ENCODE measurements around the gene RASA1. TPM values are rescaled to one million over a fixed set of nuclear protein-coding genes. Genes with fewer than 3 reads are reported as not detected.
"Not testable (repeated sequence)": the region's sequence is repeated elsewhere in the genome, so short reads cannot be mapped to it uniquely, and the experiment has no call there.

RASA1 gene
- total RNA-seq, 2 experiments from 2014 or later = 15.4 to 16.2 TPM

DNA sequence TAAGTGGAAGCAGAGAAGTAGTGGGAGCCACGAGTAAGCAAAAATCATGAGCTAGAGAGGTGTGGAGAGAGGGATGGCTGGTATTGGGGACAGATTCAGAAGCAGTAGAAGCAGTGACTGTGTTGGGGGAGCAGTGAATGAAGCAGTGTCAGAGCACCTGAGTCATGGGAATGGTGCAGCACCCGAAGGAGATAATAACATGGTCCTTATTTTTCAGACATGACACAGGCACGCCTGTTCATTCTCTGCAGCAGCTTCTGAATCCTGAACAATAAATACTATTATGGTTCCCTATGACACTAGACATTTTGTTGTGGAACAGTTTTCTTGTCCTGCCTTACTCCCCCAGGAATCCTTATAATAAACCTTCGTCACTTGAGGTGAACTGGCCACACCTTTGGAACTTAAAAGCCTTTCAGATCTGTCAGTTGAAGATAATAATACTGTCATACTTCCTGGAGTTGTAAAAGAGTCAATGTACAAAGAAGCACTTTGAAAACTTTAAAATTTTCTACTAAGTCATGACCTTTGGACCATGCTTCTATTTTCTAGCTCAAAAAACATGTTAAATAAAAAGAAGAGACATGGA, 7.0 kb upstream of the RASA1 start:
- Mint-ChIP-seq H3K4me3 (no peak overlapping the region), H3K27ac (no peak overlapping the region), H3K4me1 (ENCODE audit: low read depth) (peaks cover 9% of the 10 kb centered on the region), H3K27me3 (ENCODE audit: low read depth) (no peaks in the 10 kb centered on the region), H3K9me3 (no peaks in the 10 kb centered on the region), H3K36me3 (ENCODE audit: low read depth) (no peaks in the 10 kb centered on the region)
- DNase-seq = no peak
- intact Hi-C loops (cut with micrococcal nuclease) = loop anchor here (10.0 kb wide), 1 partner anchor 1414 kb away; no protein-coding TSS in a partner anchor
- CTCF ChIA-PET = interaction anchor here (0.9 kb wide), 1 partner anchor 18 kb away, joined by 4 read pairs; no protein-coding TSS in a partner anchor

DNA sequence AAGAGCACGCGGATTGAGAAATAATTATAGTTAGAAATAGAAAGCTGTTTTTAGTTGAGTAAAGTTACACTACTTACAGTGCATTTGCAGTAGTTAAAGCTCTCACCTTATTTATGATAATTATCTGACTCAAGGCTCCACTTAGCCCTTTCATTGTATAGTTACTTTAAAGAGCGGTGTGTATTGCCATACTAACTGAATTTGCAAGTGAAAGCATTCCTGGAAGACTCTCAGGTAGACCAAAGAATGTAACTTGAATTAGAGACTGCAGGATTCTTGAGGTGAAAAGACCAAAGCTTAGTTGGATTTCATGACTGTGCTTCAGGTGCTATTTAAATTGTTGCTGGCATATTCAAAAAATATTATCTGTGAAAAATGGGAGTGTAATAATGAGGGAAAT, 4.2 kb upstream of the RASA1 start:
- DNase-seq = no peak
- no peaks in the 10 kb centered on the region for H3K27me3 Mint-ChIP-seq (ENCODE audit: low read depth)
- intact Hi-C loops (cut with micrococcal nuclease) = loop anchor here (10.0 kb wide), 1 partner anchor 1411 kb away; no protein-coding TSS in a partner anchor
- H3K4me3 Mint-ChIP-seq = no peak overlapping the region
- CTCF ChIA-PET = interaction anchor here (1.2 kb wide), 1 partner anchor 26 kb away, joined by 3 read pairs; no protein-coding TSS in a partner anchor
- H3K9me3 Mint-ChIP-seq = no peaks in the 10 kb centered on the region
- H3K36me3 Mint-ChIP-seq (ENCODE audit: low read depth) = peaks cover 2% of the 10 kb centered on the region
- no peak overlapping the region for H3K27ac Mint-ChIP-seq
- peaks cover 9% of the 10 kb centered on the region for H3K4me1 Mint-ChIP-seq (ENCODE audit: low read depth)

DNA sequence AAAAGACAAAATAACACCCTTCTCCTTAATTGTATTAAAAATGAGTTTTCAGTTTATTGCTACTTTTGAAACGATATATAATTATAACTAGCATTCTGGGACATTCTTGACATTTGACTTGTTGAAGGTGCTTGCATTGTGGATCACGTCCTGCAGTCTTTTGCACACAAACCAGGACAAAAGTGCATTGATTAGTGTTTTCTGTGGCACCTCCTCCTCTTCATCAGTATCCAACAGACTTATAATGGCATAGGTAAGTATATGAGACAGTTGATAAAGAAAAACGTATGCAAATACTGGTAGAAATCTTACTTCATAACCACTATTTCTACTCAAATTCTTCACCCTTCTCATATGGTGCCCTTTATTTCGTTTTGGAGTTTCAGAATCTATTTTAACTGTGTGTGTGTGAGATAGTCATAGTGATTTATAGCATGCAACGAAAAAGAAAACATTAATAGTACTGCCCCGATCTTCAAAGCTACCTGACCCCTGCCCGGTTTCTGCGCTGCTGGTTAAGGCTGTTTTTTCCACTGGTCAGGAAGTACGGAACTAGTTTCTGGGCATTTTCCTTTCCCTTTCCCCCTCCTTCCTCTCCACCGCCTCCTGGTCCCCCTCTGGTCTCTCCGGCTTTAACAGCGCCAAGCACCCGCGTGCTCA, 639 bp upstream of the RASA1 start:
- intact Hi-C loops (cut with micrococcal nuclease) = loop anchor here (1.0 to 10.0 kb wide), 8 partner anchors 72 to 1408 kb away; partner anchors contain the start of gene TMEM161B
- Mint-ChIP-seq H3K36me3 (ENCODE audit: low read depth) (peaks cover 8% of the 10 kb centered on the region), H3K27ac (peak overlapping the region; percentile 96), H3K4me3 (peak overlapping the region; percentile 100), H3K4me1 (ENCODE audit: low read depth) (peaks cover 28% of the 10 kb centered on the region), H3K27me3 (ENCODE audit: low read depth) (no peaks in the 10 kb centered on the region), H3K9me3 (no peaks in the 10 kb centered on the region)
- no peak for DNase-seq
- CTCF ChIA-PET = no interaction called here

DNA sequence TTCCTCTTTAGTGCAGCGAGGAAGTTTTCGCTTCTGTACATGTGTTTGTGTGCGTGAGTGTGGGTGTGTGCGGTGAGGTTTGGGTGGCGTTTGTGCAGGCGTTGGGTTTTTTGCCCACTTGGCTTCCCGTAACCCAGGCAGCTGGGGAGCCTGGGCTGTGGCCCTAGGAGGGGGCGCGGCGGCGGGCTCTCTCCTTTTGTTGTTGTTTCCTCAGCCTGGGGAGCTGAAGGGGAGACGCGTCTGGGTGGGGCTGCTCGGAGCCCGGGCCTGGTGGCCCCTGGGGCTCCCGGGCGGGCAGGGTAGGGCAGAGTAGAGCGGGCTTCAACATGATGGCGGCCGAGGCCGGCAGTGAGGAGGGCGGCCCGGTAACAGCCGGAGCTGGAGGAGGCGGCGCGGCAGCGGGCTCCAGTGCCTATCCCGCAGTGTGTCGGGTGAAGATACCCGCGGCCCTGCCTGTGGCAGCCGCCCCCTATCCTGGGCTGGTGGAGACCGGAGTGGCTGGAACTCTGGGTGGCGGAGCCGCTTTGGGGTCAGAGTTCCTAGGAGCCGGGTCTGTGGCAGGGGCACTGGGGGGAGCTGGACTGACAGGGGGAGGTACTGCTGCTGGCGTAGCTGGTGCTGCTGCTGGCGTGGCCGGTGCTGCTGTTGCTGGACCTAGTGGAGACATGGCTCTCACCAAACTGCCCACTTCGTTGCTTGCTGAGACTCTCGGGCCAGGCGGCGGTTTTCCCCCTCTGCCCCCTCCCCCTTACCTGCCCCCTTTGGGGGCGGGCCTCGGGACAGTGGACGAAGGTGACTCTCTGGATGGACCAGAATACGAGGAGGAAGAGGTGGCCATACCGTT, 665 bp downstream of the RASA1 start:
- peaks cover 33% of the 10 kb centered on the region for H3K4me1 Mint-ChIP-seq (ENCODE audit: low read depth)
- intact Hi-C loops (cut with micrococcal nuclease) = loop anchor here (1.0 to 10.0 kb wide), 7 partner anchors 30 to 1406 kb away; partner anchors contain the start of genes COX7C and TMEM161B
- H3K27me3 Mint-ChIP-seq (ENCODE audit: low read depth) = no peaks in the 10 kb centered on the region
- H3K4me3 Mint-ChIP-seq = peak overlapping the region; percentile 100
- H3K36me3 Mint-ChIP-seq (ENCODE audit: low read depth) = peaks cover 10% of the 10 kb centered on the region
- no peaks in the 10 kb centered on the region for H3K9me3 Mint-ChIP-seq
- peak; percentile 76 for DNase-seq
- CTCF ChIA-PET = interaction anchor here (1.1 kb wide), 1 partner anchor 36 kb away, joined by 3 read pairs; no protein-coding TSS in a partner anchor
- peak overlapping the region; percentile 96 for H3K27ac Mint-ChIP-seq

DNA sequence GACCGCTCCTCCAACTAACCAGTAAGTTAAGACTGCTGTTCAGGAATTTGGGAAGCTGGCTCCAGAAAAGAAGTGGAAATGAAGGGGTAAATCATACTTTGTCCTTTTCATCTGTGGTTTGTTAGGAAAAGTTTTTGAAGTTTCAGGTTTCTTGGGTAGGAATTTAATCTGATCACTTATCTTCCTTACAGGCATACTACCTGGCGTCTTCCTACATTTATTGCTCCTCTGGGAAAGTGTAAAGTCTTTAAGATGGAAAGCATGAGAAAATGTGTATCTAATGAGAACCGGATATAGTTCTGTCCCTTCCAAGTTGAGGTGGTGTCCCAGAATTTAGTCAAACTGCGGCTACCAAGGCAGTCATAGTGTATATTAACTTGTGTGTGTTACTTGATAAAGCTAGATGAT, 1.3 kb downstream of the RASA1 start:
- intact Hi-C loops (cut with micrococcal nuclease) = loop anchor here (1.0 to 10.0 kb wide), 7 partner anchors 30 to 1406 kb away; partner anchors contain the start of genes COX7C and TMEM161B
- H3K4me1 Mint-ChIP-seq (ENCODE audit: low read depth) = peaks cover 35% of the 10 kb centered on the region
- H3K4me3 Mint-ChIP-seq = peak overlapping the region; percentile 100
- H3K36me3 Mint-ChIP-seq (ENCODE audit: low read depth) = peaks cover 10% of the 10 kb centered on the region
- DNase-seq = peak; percentile 20
- H3K9me3 Mint-ChIP-seq = no peaks in the 10 kb centered on the region
- H3K27ac Mint-ChIP-seq = peak overlapping the region; percentile 65
- CTCF ChIA-PET = interaction anchor here (1.1 kb wide), 1 partner anchor 36 kb away, joined by 3 read pairs; no protein-coding TSS in a partner anchor
- H3K27me3 Mint-ChIP-seq (ENCODE audit: low read depth) = no peaks in the 10 kb centered on the region

DNA sequence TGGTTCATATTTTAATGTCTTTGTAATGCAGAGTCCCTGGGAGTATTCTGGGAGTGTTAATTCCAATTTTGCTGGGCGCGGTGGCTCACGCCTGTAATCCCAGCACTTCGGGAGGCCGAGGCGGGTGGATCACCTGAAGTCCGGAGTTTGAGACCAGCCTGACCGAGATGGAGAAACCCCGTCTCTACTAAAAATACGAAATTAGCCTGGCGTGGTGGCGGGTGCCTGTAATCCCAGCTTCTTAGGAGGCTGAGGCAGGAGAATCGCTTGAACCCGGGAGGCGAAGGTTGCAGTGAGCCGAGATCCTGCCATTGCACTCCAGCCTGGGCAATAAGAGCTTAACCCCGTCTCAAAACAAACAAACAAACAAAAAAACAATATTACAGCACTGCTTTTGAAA, 3.2 kb downstream of the RASA1 start:
- H3K27ac Mint-ChIP-seq; H3K9me3 Mint-ChIP-seq; H3K4me3 Mint-ChIP-seq; CTCF ChIA-PET; H3K27me3 Mint-ChIP-seq (ENCODE audit: low read depth); intact Hi-C loops (cut with micrococcal nuclease); DNase-seq: not testable (repeated sequence)
- peaks cover 14% of the 10 kb centered on the region for H3K36me3 Mint-ChIP-seq (ENCODE audit: low read depth)
- H3K4me1 Mint-ChIP-seq (ENCODE audit: low read depth) = peaks cover 51% of the 10 kb centered on the region

DNA sequence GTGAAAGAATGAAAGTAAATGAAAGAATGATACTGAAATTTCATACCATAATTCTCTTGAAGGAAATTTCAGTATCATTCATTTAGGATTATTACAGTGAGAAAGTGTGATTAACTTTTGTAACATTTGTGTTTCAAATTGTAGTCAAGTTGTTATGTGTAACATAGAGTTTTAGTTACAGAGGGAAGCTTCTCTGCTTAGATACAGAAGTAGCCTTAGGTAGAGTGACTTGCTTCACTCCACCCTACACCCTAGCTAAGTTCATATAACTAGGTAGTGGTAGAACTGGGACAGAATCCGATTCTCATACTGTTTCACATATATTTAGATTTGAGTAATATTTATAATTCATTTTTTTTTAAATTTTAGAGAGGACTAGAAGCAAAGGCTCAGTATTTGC, 9.0 kb downstream of the RASA1 start:
- no peaks in the 10 kb centered on the region for H3K27me3 Mint-ChIP-seq (ENCODE audit: low read depth)
- CTCF ChIA-PET = no interaction called here
- H3K27ac Mint-ChIP-seq = no peak overlapping the region
- intact Hi-C loops (cut with micrococcal nuclease) = no loop called here
- H3K4me3 Mint-ChIP-seq = no peak overlapping the region
- peaks cover 19% of the 10 kb centered on the region for H3K36me3 Mint-ChIP-seq (ENCODE audit: low read depth)
- H3K4me1 Mint-ChIP-seq (ENCODE audit: low read depth) = peaks cover 58% of the 10 kb centered on the region
- H3K9me3 Mint-ChIP-seq = no peaks in the 10 kb centered on the region
- DNase-seq = no peak

DNA sequence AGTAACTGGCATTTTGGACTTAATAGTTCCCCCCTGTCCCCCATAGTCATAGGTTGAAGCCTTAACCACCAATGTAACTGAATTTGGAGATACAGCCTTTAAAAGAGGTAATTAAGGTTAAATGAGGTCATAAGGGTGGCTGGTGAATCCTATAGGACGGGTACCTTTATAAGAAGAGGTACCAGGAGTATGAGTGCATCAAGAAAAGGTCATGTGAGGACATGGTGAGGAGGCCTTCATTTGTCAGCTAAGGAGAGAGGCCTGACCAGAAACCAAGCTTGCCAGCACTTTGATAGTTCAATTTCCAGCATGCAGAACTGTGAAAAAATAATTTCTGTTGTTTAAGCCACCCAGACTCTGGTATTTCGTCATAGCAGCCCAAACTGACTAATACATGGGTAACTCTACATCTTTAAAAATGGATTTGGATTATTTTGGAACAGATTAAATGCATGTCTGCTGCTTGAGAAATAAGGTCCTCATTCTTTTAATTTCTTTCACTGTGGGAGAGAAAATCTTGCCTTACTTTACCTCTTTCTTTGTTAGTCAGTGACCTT, 9.7 kb downstream of the RASA1 start:
- H3K27ac Mint-ChIP-seq = no peak overlapping the region
- DNase-seq = no peak
- no peaks in the 10 kb centered on the region for H3K27me3 Mint-ChIP-seq (ENCODE audit: low read depth)
- intact Hi-C loops (cut with micrococcal nuclease) = no loop called here
- H3K36me3 Mint-ChIP-seq (ENCODE audit: low read depth) = peaks cover 22% of the 10 kb centered on the region
- H3K4me3 Mint-ChIP-seq = no peak overlapping the region
- CTCF ChIA-PET = no interaction called here
- no peaks in the 10 kb centered on the region for H3K9me3 Mint-ChIP-seq
- H3K4me1 Mint-ChIP-seq (ENCODE audit: low read depth) = peaks cover 59% of the 10 kb centered on the region

DNA sequence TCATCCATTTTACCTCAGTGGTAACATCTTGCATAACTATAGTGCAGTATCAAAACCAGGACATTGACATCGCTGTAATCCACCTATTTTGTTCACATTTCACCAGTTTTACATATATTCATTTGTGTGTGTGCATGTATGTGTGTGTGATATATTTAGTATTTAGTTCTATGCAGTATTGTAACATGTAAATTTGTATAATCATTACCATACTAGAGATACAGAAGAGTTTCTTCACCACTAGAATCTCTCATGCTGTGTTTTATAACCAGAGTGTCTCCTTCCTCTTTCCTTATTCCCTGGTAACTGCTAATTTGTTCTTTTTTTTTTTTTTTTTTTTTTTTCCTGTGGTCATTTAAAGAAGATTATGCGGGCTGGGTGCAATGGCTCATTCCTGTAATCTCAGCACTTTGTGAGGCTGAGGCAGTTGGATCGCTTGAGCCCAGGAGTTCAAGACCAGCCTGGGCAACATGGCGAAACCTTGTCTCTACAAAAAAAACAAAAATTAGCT, 11.0 kb downstream of the RASA1 start:
- peaks cover 60% of the 10 kb centered on the region for H3K4me1 Mint-ChIP-seq (ENCODE audit: low read depth)
- intact Hi-C loops (cut with micrococcal nuclease) = no loop called here
- no peak for DNase-seq
- CTCF ChIA-PET = no interaction called here
- no peaks in the 10 kb centered on the region for H3K9me3 Mint-ChIP-seq
- no peaks in the 10 kb centered on the region for H3K27me3 Mint-ChIP-seq (ENCODE audit: low read depth)
- no peak overlapping the region for H3K4me3 Mint-ChIP-seq
- peaks cover 21% of the 10 kb centered on the region for H3K36me3 Mint-ChIP-seq (ENCODE audit: low read depth)
- no peak overlapping the region for H3K27ac Mint-ChIP-seq

DNA sequence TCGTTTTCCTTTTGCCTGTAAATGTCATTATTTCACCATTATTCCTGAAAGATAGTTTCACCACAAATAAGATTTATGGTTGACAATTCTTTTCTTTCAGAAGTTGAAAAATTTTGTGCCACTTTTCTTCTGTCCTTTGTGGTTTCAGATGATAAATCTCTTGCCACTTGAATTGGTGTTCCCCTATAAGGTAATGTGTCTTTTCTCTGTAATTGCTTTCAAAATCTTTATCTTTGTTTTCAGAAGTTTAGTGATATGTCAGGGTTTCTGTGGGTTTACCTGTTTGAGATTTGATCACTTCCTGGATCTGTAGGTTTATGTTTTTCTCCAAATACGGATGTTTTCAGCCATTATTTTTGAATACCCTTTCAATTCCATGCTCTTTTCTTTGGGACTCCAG, 14.6 kb downstream of the RASA1 start:
- no peaks in the 10 kb centered on the region for H3K27me3 Mint-ChIP-seq (ENCODE audit: low read depth)
- peaks cover 20% of the 10 kb centered on the region for H3K36me3 Mint-ChIP-seq (ENCODE audit: low read depth)
- peak overlapping the region; percentile 77 for H3K27ac Mint-ChIP-seq
- peak overlapping the region; percentile 57 for H3K4me3 Mint-ChIP-seq
- intact Hi-C loops (cut with micrococcal nuclease) = loop anchor here (1.0 to 2.0 kb wide), 3 partner anchors 19 to 161 kb away; no protein-coding TSS in a partner anchor
- H3K9me3 Mint-ChIP-seq = no peaks in the 10 kb centered on the region
- peaks cover 43% of the 10 kb centered on the region for H3K4me1 Mint-ChIP-seq (ENCODE audit: low read depth)
- no peak for DNase-seq
- CTCF ChIA-PET = no interaction called here

DNA sequence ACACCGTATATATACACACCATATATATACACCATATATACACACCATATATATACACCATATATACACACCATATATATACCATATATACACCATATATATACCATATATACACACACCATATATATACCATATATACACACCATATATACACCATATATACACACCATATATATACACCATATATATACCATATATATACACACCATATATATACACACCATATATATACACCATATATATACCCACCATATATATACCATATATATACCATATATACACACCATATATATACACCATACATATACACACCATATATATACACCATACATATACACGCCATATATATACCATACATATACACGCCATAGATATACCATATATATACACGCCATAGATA, 19.6 kb downstream of the RASA1 start:
- DNase-seq; H3K4me3 Mint-ChIP-seq; H3K27me3 Mint-ChIP-seq (ENCODE audit: low read depth); H3K27ac Mint-ChIP-seq; H3K9me3 Mint-ChIP-seq; CTCF ChIA-PET; intact Hi-C loops (cut with micrococcal nuclease): not testable (repeated sequence)
- Mint-ChIP-seq H3K36me3 (ENCODE audit: low read depth) (peaks cover 29% of the 10 kb centered on the region), H3K4me1 (ENCODE audit: low read depth) (peaks cover 34% of the 10 kb centered on the region)

Measured in activated naive CD4-positive, alpha-beta T cell treated with anti-CD3 and anti-CD28 coated beads for 36 hours (primary cell).